Endothelial cell of hepatic sinusoid (primary cell): ENCODE measurements around the gene ANXA3.
"Not testable (repeated sequence)": the region's sequence is repeated elsewhere in the genome, so short reads cannot be mapped to it uniquely, and the experiment has no call there.

ENCODE experiments used
- in situ Hi-C: cut with HindIII; loops from 2 replicates; pipeline ENCODE4 v1.10.0; 2017; ENCODE audit warnings: low sequenced_read_pairs

The ANXA3 gene

GRCh38 chr4:78551420-78552351 is at the start of gene ANXA3:
TSS of gene ANXA3 (plus strand) at chr4:78551770. CDS start at chr4:78554474, 2,704 bp downstream.
- in situ Hi-C loops, result no loop called here

- in situ Hi-C loops, result not testable (repeated sequence)
These were observed 45.3 kb upstream of the ANXA3 start for GRCh38 chr4:78506260-78506659.

GRCh38 chr4:78509043-78509442 is 42.5 kb upstream of the ANXA3 start:
- in situ Hi-C loops, result no loop called here

GRCh38 chr4:78510108-78510507 is 41.5 kb upstream of the ANXA3 start:
- in situ Hi-C loops, result no loop called here

- in situ Hi-C loops, result no loop called here
These were observed 40.9 kb upstream of the ANXA3 start for GRCh38 chr4:78510681-78511080.

GRCh38 chr4:78512357-78512920 is 39.1 kb upstream of the ANXA3 start:
- in situ Hi-C loops, result no loop called here

GRCh38 chr4:78513411-78513975 is 38.1 kb upstream of the ANXA3 start:
- in situ Hi-C loops, result no loop called here

GRCh38 chr4:78517050-78517652 is 34.4 kb upstream of the ANXA3 start:
- in situ Hi-C loops, result no loop called here

- in situ Hi-C loops, result no loop called here
These were observed 33.0 kb upstream of the ANXA3 start for GRCh38 chr4:78518561-78518960.

GRCh38 chr4:78519962-78520361 is 31.6 kb upstream of the ANXA3 start:
- in situ Hi-C loops, result no loop called here

GRCh38 chr4:78520808-78521226 is 30.8 kb upstream of the ANXA3 start:
- in situ Hi-C loops, result no loop called here

GRCh38 chr4:78524009-78524408 is 27.6 kb upstream of the ANXA3 start:
- in situ Hi-C loops, result no loop called here

GRCh38 chr4:78525559-78525958 is 26.0 kb upstream of the ANXA3 start:
- in situ Hi-C loops, result no loop called here

- in situ Hi-C loops, result no loop called here
These were observed 24.5 kb upstream of the ANXA3 start for GRCh38 chr4:78527103-78527502.

GRCh38 chr4:78527555-78527954 is 24.0 kb upstream of the ANXA3 start:
- in situ Hi-C loops, result no loop called here

GRCh38 chr4:78528327-78528726 is 23.2 kb upstream of the ANXA3 start:
- in situ Hi-C loops, result no loop called here

- in situ Hi-C loops, result no loop called here
These were observed 21.9 kb upstream of the ANXA3 start for GRCh38 chr4:78529569-78530209.

- in situ Hi-C loops, result no loop called here
These were observed 19.5 kb upstream of the ANXA3 start for GRCh38 chr4:78532046-78532445.

- in situ Hi-C loops, result no loop called here
These were observed 17.7 kb upstream of the ANXA3 start for GRCh38 chr4:78533854-78534253.

GRCh38 chr4:78534286-78534955 is 17.1 kb upstream of the ANXA3 start:
- in situ Hi-C loops, result no loop called here
